ENCODE data around the gene FSTL4. TPM values are rescaled to one million over a fixed set of nuclear protein-coding genes. Genes with fewer than 3 reads are reported as not detected.
A peak's percentile ranks its signal among the peaks of the same experiment; 100 is the strongest.

FSTL4 gene
- total RNA-seq, 1 experiment from 2014 or later = 0.12 TPM

- POLR2A ChIA-PET = no interaction called here
- H3K27me3 Mint-ChIP-seq (ENCODE audit: insufficient read depth, unreplicated experiment) = peaks cover 100% of the 10 kb centered on the region
These were observed 59.3 kb downstream of the FSTL4 start for GRCh38 chr5:133552925-133553525.

GRCh38 chr5:133546500-133546899 is 65.8 kb downstream of the FSTL4 start:
- intact Hi-C loops (cut with micrococcal nuclease) = no loop called here
- peaks cover 92% of the 10 kb centered on the region for H3K27me3 Mint-ChIP-seq (ENCODE audit: insufficient read depth, unreplicated experiment)
- H3K4me3 Mint-ChIP-seq (ENCODE audit: unreplicated experiment) = no peak overlapping the region
- H3K4me1 Mint-ChIP-seq (ENCODE audit: insufficient read depth, unreplicated experiment) = no peaks in the 10 kb centered on the region
- BruUV-seq (replicated peaks) = no TSS peak
- DNase-seq (ENCODE audit: unreplicated experiment) = no peak
- ChIA-PET POLR2A (no interaction called here), CTCF (interaction anchor here (0.6 to 1.7 kb wide), 3 partner anchors 56 to 128 kb away, joined by 4 to 8 read pairs (median 4); no protein-coding TSS in a partner anchor)
- no peak for TF ChIP-seq CTCF (IDR thresholded peaks at IDR 0.05; ENCODE audit: unreplicated experiment)
- H3K27ac Mint-ChIP-seq (ENCODE audit: low read depth, unreplicated experiment) = no peak overlapping the region
- no peaks in the 10 kb centered on the region for H3K36me3 Mint-ChIP-seq (ENCODE audit: insufficient read depth, unreplicated experiment)
- no peaks in the 10 kb centered on the region for H3K9me3 Mint-ChIP-seq (ENCODE audit: unreplicated experiment)

More at GRCh38 chr5:133552925-133553525, 59.3 kb downstream of the FSTL4 start:
- H3K9me3 Mint-ChIP-seq (ENCODE audit: unreplicated experiment) = no peaks in the 10 kb centered on the region
- CTCF ChIA-PET = interaction anchor here (0.6 to 1.7 kb wide), 11 partner anchors 10 to 410 kb away, joined by 3 to 6 read pairs (median 3); no protein-coding TSS in a partner anchor
- H3K36me3 Mint-ChIP-seq (ENCODE audit: insufficient read depth, unreplicated experiment) = no peaks in the 10 kb centered on the region
- peak; percentile 95 for TF ChIP-seq CTCF (IDR thresholded peaks at IDR 0.05; ENCODE audit: unreplicated experiment)
- H3K4me3 Mint-ChIP-seq (ENCODE audit: unreplicated experiment) = no peak overlapping the region
- intact Hi-C loops (cut with micrococcal nuclease) = loop anchor here (1.0 kb wide), 2 partner anchors 316 to 391 kb away; no protein-coding TSS in a partner anchor
- no peaks in the 10 kb centered on the region for H3K4me1 Mint-ChIP-seq (ENCODE audit: insufficient read depth, unreplicated experiment)
- no TSS peak for BruUV-seq (replicated peaks)
- peak; percentile 79 for DNase-seq (ENCODE audit: unreplicated experiment)
- H3K27ac Mint-ChIP-seq (ENCODE audit: low read depth, unreplicated experiment) = no peak overlapping the region

- TF ChIP-seq CTCF (IDR thresholded peaks at IDR 0.05; ENCODE audit: unreplicated experiment) = no peak
- H3K36me3 Mint-ChIP-seq (ENCODE audit: insufficient read depth, unreplicated experiment) = no peaks in the 10 kb centered on the region
- POLR2A ChIA-PET = no interaction called here
- H3K4me1 Mint-ChIP-seq (ENCODE audit: insufficient read depth, unreplicated experiment) = no peaks in the 10 kb centered on the region
- no TSS peak for BruUV-seq (replicated peaks)
- H3K27ac Mint-ChIP-seq (ENCODE audit: low read depth, unreplicated experiment) = no peak overlapping the region
- CTCF ChIA-PET = interaction anchor here (0.6 to 1.5 kb wide), 5 partner anchors 19 to 325 kb away, joined by 3 to 7 read pairs (median 4); no protein-coding TSS in a partner anchor
- no peak for DNase-seq (ENCODE audit: unreplicated experiment)
- peaks cover 92% of the 10 kb centered on the region for H3K27me3 Mint-ChIP-seq (ENCODE audit: insufficient read depth, unreplicated experiment)
- no peaks in the 10 kb centered on the region for H3K9me3 Mint-ChIP-seq (ENCODE audit: unreplicated experiment)
- intact Hi-C loops (cut with micrococcal nuclease) = no loop called here
- H3K4me3 Mint-ChIP-seq (ENCODE audit: unreplicated experiment) = no peak overlapping the region
These were observed 68.0 kb downstream of the FSTL4 start for GRCh38 chr5:133544346-133544745.

GRCh38 chr5:133539818-133540217 is 72.5 kb downstream of the FSTL4 start:
- no peak for TF ChIP-seq CTCF (IDR thresholded peaks at IDR 0.05; ENCODE audit: unreplicated experiment)
- BruUV-seq (replicated peaks) = no TSS peak
- POLR2A ChIA-PET = interaction anchor here (0.6 to 0.7 kb wide), 3 partner anchors 53 to 676 kb away, joined by 3 read pairs; no protein-coding TSS in a partner anchor
- DNase-seq (ENCODE audit: unreplicated experiment) = no peak
- CTCF ChIA-PET = interaction anchor here (0.6 kb wide), 2 partner anchors 11 to 14 kb away, joined by 3 read pairs; no protein-coding TSS in a partner anchor
- Mint-ChIP-seq H3K36me3 (ENCODE audit: insufficient read depth, unreplicated experiment) (no peaks in the 10 kb centered on the region), H3K27me3 (ENCODE audit: insufficient read depth, unreplicated experiment) (peaks cover 90% of the 10 kb centered on the region), H3K4me3 (ENCODE audit: unreplicated experiment) (no peak overlapping the region), H3K4me1 (ENCODE audit: insufficient read depth, unreplicated experiment) (no peaks in the 10 kb centered on the region), H3K9me3 (ENCODE audit: unreplicated experiment) (no peaks in the 10 kb centered on the region), H3K27ac (ENCODE audit: low read depth, unreplicated experiment) (no peak overlapping the region)
- intact Hi-C loops (cut with micrococcal nuclease) = no loop called here
